Activated CD4-positive, alpha-beta T cell treated with anti-CD3 and anti-CD28 coated beads, Interleukin-2, amount 10 ng/mL, durations not matched to agents 7 days and 5 days (primary cell): ENCODE data around the gene EEF1AKMT2. TPM values are rescaled to one million over a fixed set of nuclear protein-coding genes. Genes with fewer than 3 reads are reported as not detected.

Experiments
- CTCF ChIA-PET: fragments of 350-600 bp; sonication (Branson Sonifier 250); formaldehyde crosslinking; loops from one replicate; lab custom pipeline; 2021; ENCODE audit warnings: antibody characterized with exemption; lab: Charles Lee
- POLR2A ChIA-PET: fragments of 350-600 bp; sonication (Branson Sonifier 250); formaldehyde crosslinking; loops from one replicate; lab custom pipeline; 2021; ENCODE audit warnings: antibody characterized with exemption; lab: Charles Lee
- DNase-seq: peaks from one replicate; pipeline ENCODE4 v3.0.0-alpha.2; 2020
- H3K27ac Mint-ChIP-seq: one replicate; pipeline ENCODE4 v1.8.0; 2021; ENCODE audit warnings: mild to moderate bottlenecking, moderate library complexity, mixed read lengths
- H3K27me3 Mint-ChIP-seq: one replicate; pipeline ENCODE4 v1.8.0; 2021; ENCODE audit warnings: mixed read lengths
- H3K36me3 Mint-ChIP-seq: one replicate; pipeline ENCODE4 v1.8.0; 2021; ENCODE audit warnings: low read depth, mixed read lengths
- H3K4me1 Mint-ChIP-seq: one replicate; pipeline ENCODE4 v1.8.0; 2021; ENCODE audit warnings: mixed read lengths
- H3K4me3 Mint-ChIP-seq: one replicate; pipeline ENCODE4 v1.8.0; 2021; ENCODE audit warnings: mild to moderate bottlenecking, moderate library complexity, mixed read lengths
- H3K9me3 Mint-ChIP-seq: one replicate; pipeline ENCODE4 v1.8.0; 2021; ENCODE audit warnings: mixed read lengths
- total RNA-seq, 2 experiments: library from RNA; stranded (reverse); gene quantifications; one replicate each; pipeline ENCODE4 v1.2.3, GENCODE V29; 2021

The EEF1AKMT2 gene
- total RNA-seq, 2 experiments from 2014 or later, result 23.5 to 28.3 TPM

DNA sequence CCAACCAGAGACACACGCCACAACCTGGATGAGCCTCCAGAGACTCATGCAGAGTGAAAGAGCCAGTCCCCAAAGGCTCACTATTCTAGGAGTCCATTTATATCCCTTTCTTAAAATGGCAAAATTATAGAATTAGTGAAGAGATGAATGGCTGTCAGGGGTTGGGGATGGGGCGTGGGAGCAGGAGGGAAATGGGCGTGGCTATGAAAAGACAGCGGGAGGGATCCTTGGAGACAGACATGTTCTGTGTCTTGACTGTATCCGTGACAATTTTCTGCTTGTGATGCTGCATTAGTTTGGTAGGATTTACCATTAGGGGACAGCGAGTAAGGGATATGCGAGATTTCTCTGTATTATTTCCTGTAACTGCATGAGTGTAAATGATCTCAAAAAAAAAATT, 80.5 kb downstream of the EEF1AKMT2 start:
- Mint-ChIP-seq H3K4me1 (peaks cover 81% of the 10 kb centered on the region), H3K27ac (no peak overlapping the region), H3K9me3 (no peaks in the 10 kb centered on the region), H3K27me3 (no peaks in the 10 kb centered on the region), H3K36me3 (peaks cover 28% of the 10 kb centered on the region), H3K4me3 (no peak overlapping the region)
- ChIA-PET CTCF (interaction anchor here (15.0 to 16.4 kb wide), 2 partner anchors 8 kb away, joined by 209 read pairs; no protein-coding TSS in a partner anchor), POLR2A (no interaction called here)
- no peak for DNase-seq

GRCh38 chr10:124710266-124710881, 81.3 kb downstream of the EEF1AKMT2 start:
- POLR2A ChIA-PET, result no interaction called here
- H3K4me3 Mint-ChIP-seq, result no peak overlapping the region
- no peak overlapping the region for H3K27ac Mint-ChIP-seq
- H3K9me3 Mint-ChIP-seq, result no peaks in the 10 kb centered on the region
- DNase-seq, result no peak
- peaks cover 81% of the 10 kb centered on the region for H3K4me1 Mint-ChIP-seq
- H3K27me3 Mint-ChIP-seq, result no peaks in the 10 kb centered on the region
- H3K36me3 Mint-ChIP-seq, result peaks cover 28% of the 10 kb centered on the region
- CTCF ChIA-PET, result interaction anchor here (1.0 to 15.0 kb wide), 2 partner anchors 9 to 17 kb away, joined by 3 to 209 read pairs; no protein-coding TSS in a partner anchor

DNA sequence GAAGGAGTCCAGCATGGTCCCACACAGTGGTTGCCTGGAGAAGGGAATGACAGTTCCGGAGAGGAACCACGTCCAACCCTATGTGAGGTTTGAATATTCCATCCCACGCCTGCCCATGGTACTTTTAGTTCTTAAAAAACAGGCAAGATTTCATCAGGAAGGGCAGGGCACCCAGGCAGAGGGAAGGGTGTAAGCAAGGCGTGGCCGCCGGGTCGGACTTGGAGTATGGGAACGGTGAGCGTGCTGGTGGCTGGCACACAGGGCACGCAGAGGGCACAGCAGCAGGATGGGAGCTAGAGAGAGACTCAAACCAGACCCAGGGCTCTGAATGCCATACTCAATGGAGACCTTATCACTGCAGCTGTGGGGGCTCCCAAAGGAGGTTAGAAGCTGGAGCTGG, 81.8 kb downstream of the EEF1AKMT2 start:
- H3K36me3 Mint-ChIP-seq, result peaks cover 31% of the 10 kb centered on the region
- DNase-seq, result no peak
- H3K4me1 Mint-ChIP-seq, result peaks cover 81% of the 10 kb centered on the region
- H3K27me3 Mint-ChIP-seq, result no peaks in the 10 kb centered on the region
- POLR2A ChIA-PET, result no interaction called here
- no peak overlapping the region for H3K4me3 Mint-ChIP-seq
- no peaks in the 10 kb centered on the region for H3K9me3 Mint-ChIP-seq
- CTCF ChIA-PET, result interaction anchor here (1.0 to 15.0 kb wide), 3 partner anchors 10 to 32 kb away, joined by 3 to 209 read pairs (median 3); no protein-coding TSS in a partner anchor
- H3K27ac Mint-ChIP-seq, result no peak overlapping the region

- ChIA-PET POLR2A (no interaction called here), CTCF (interaction anchor here (0.9 to 15.0 kb wide), 7 partner anchors 10 to 81 kb away, joined by 3 to 209 read pairs (median 3); no protein-coding TSS in a partner anchor)
- Mint-ChIP-seq H3K4me3 (no peak overlapping the region), H3K27ac (peak overlapping the region; percentile 25), H3K4me1 (peaks cover 82% of the 10 kb centered on the region), H3K27me3 (no peaks in the 10 kb centered on the region), H3K9me3 (no peaks in the 10 kb centered on the region), H3K36me3 (peaks cover 40% of the 10 kb centered on the region)
- DNase-seq, result no peak
Measured at GRCh38 chr10:124708922-124709520, 82.7 kb downstream of the EEF1AKMT2 start.

GRCh38 chr10:124708246-124708779, 83.4 kb downstream of the EEF1AKMT2 start:
- Mint-ChIP-seq H3K27me3 (no peaks in the 10 kb centered on the region), H3K36me3 (peaks cover 44% of the 10 kb centered on the region), H3K4me1 (peaks cover 82% of the 10 kb centered on the region), H3K9me3 (no peaks in the 10 kb centered on the region), H3K27ac (peak overlapping the region; percentile 48), H3K4me3 (no peak overlapping the region)
- POLR2A ChIA-PET, result no interaction called here
- DNase-seq, result no peak
- CTCF ChIA-PET, result interaction anchor here (0.9 to 15.0 kb wide), 6 partner anchors 11 to 60 kb away, joined by 3 to 209 read pairs (median 4); no protein-coding TSS in a partner anchor

Other genes starting within 250 kb of the EEF1AKMT2 start
- 10 to 100 TPM; 30.1 to 30.9 TPM for gene FAM53B, start 47.5 kb downstream of the EEF1AKMT2 start, total RNA-seq
- gene ABRAXAS2, start 9.9 kb upstream of the EEF1AKMT2 start, total RNA-seq, result 10 to 100 TPM; 15.3 to 19.7 TPM
- 10 to 100 TPM; 10.1 to 11.1 TPM for gene ZRANB1, start 150.2 kb upstream of the EEF1AKMT2 start, total RNA-seq